ENCODE results near the gene MAML2. TPM values are rescaled to one million over a fixed set of nuclear protein-coding genes. Genes with fewer than 3 reads are reported as not detected.

The MAML2 gene
- total RNA-seq, 1 experiment from 2014 or later = 2.7 TPM

- Histone ChIP-seq H3K23ac (ENCODE audit: insufficient read length, low read depth, low read length) (no peak overlapping the region), H3K56ac (ENCODE audit: insufficient read length, low read depth, low read length) (no peak overlapping the region), H3K14ac (ENCODE audit: insufficient read depth, low read length) (no peak overlapping the region), H2AK5ac (ENCODE audit: insufficient read length, low read length) (no peak overlapping the region), H3T11ph (ENCODE audit: low read length) (no peak overlapping the region), H2AFZ (ENCODE audit: low read length) (no peak overlapping the region), H3K4me1 (ENCODE audit: insufficient read depth, low read length) (peaks cover 8% of the 10 kb centered on the region; the same call in 1 of the 2 replicates), H4K5ac (ENCODE audit: insufficient read length, low read depth, low read length) (no peak overlapping the region), H2BK120ac (ENCODE audit: low read depth, low read length, poor library complexity, severe bottlenecking) (no peak overlapping the region), H4K20me1 (ENCODE audit: control insufficient read depth, insufficient read depth, insufficient read length) (no peaks in the 10 kb centered on the region), H3K18ac (ENCODE audit: insufficient read length, low read depth, low read length) (no peak overlapping the region), H3K79me2 (ENCODE audit: insufficient read depth, low read length) (0 out of 2 replicates have a peak, but pooled peaks cover 1% of the 10 kb centered on the region), H3K79me1 (ENCODE audit: insufficient read depth, low read depth, low read length, poor library complexity, severe bottlenecking) (peaks cover 2% of the 10 kb centered on the region), H4K8ac (replicated peaks; ENCODE audit: insufficient read length, low read depth, low read length) (no peak overlapping the region), H3K4me2 (ENCODE audit: insufficient read depth, insufficient read length, low read length) (no peak overlapping the region), H2BK5ac (ENCODE audit: insufficient read length, low read length) (no peak overlapping the region), H3K9ac (ENCODE audit: extremely low read depth, insufficient read length, low read length) (no peak overlapping the region), H4K91ac (ENCODE audit: insufficient read length, low read depth, low read length) (no peak overlapping the region), H3K4ac (ENCODE audit: low read depth, low read length) (no peak overlapping the region), H3K23me2 (ENCODE audit: insufficient read length, low read depth, low read length, poor library complexity, severe bottlenecking) (no peaks in the 10 kb centered on the region), H2BK15ac (ENCODE audit: low read depth, low read length) (no peak overlapping the region), H3K27ac (ENCODE audit: insufficient read length, low read depth, low read length) (no peak overlapping the region), H2BK20ac (ENCODE audit: low read depth, low read length, poor library complexity, severe bottlenecking) (no peak overlapping the region), H2BK12ac (ENCODE audit: insufficient read length, low read depth, low read length) (no peak overlapping the region), H3K27me3 (ENCODE audit: insufficient read depth, low read length) (no peaks in the 10 kb centered on the region), H3K9me3 (ENCODE audit: control insufficient read depth, low read depth, low read length) (no peaks in the 10 kb centered on the region)
- Mint-ChIP-seq H3K27ac (no peak overlapping the region), H3K4me1 (peaks cover 16 to 27% of the 10 kb centered on the region in 2 experiments), H3K36me3 (ENCODE audit: insufficient read depth in 1 of 3, low read depth in 3 of 3) (no peaks in the 10 kb centered on the region), H3K4me3 (no peak overlapping the region), H3K9me3 (no peaks in the 10 kb centered on the region), H3K27me3 (ENCODE audit: low read depth) (no peaks in the 10 kb centered on the region)
- WGBS (ENCODE audit: extremely low coverage, insufficient read length, low lambda C conversion rate) = no CpG with 5 or more reads among the region's 2 CpGs
- TF ChIP-seq CTCF (conservative IDR thresholded peaks at IDR 0.05) = no peak
- no peak for DNase-seq
These were observed 41.2 kb downstream of the MAML2 start for GRCh38 chr11:96301818-96302217.
